ENCODE data around the gene CPNE8. TPM values are rescaled to one million over a fixed set of nuclear protein-coding genes. Genes with fewer than 3 reads are reported as not detected.

The CPNE8 gene
- total and polyA plus RNA-seq, 8 donors: 2.7 to 6.8 (median 5.1) TPM

GRCh38 chr12:38875586-38876228 is 29.7 kb downstream of the CPNE8 start:
- no peak for DNase-seq
- no peak for ATAC-seq

GRCh38 chr12:38872561-38872960 is 32.8 kb downstream of the CPNE8 start:
- H3K27ac ChIP-seq: no peak overlapping the region
- intact Hi-C loops (cut with DNase I): no loop called here
- H3K4me1 ChIP-seq: no peaks in the 10 kb centered on the region
- ATAC-seq (no peak), DNase-seq (no peak), FAIRE-seq (no peak)
- TF ChIP-seq CTCF (IDR thresholded peaks at IDR 0.05): no peak
- H3K27me3 ChIP-seq: no peaks in the 10 kb centered on the region
- no peak overlapping the region for H3K4me3 ChIP-seq
- H3K9me3 ChIP-seq: no peaks in the 10 kb centered on the region
- H3K36me3 ChIP-seq: no peaks in the 10 kb centered on the region

More at GRCh38 chr12:38875586-38876228, 29.7 kb downstream of the CPNE8 start:
- TF ChIP-seq CTCF (IDR thresholded peaks at IDR 0.05): no peak
- 56 to 72% methylated on average over 3 of the region's 3 CpGs for WGBS, 2 donors
- H3K36me3 ChIP-seq: no peaks in the 10 kb centered on the region
- H3K4me1 ChIP-seq: no peaks in the 10 kb centered on the region
- no peaks in the 10 kb centered on the region for H3K27me3 ChIP-seq
- FAIRE-seq: no peak
- H3K9me3 ChIP-seq: no peaks in the 10 kb centered on the region
- H3K4me3 ChIP-seq: no peak overlapping the region
- intact Hi-C loops (cut with DNase I): no loop called here
- H3K27ac ChIP-seq: no peak overlapping the region

GRCh38 chr12:38872156-38872555 is 33.2 kb downstream of the CPNE8 start:
- DNase-seq: no peak

GRCh38 chr12:38869036-38869435 is 36.4 kb downstream of the CPNE8 start:
- no peak for DNase-seq
- ATAC-seq: no peak
- no peaks in the 10 kb centered on the region for H3K36me3 ChIP-seq
- H3K4me1 ChIP-seq: no peaks in the 10 kb centered on the region
- H3K9me3 ChIP-seq: no peaks in the 10 kb centered on the region
- H3K27ac ChIP-seq: no peak overlapping the region
- H3K4me3 ChIP-seq: no peak overlapping the region
- no peaks in the 10 kb centered on the region for H3K27me3 ChIP-seq
- intact Hi-C loops (cut with DNase I): no loop called here
- no peak for FAIRE-seq
- TF ChIP-seq CTCF (IDR thresholded peaks at IDR 0.05): no peak

More at GRCh38 chr12:38872156-38872555, 33.2 kb downstream of the CPNE8 start:
- TF ChIP-seq CTCF (IDR thresholded peaks at IDR 0.05): no peak
- Histone ChIP-seq H3K4me3 (no peak overlapping the region), H3K9me3 (no peaks in the 10 kb centered on the region), H3K27ac (no peak overlapping the region), H3K27me3 (no peaks in the 10 kb centered on the region), H3K4me1 (no peaks in the 10 kb centered on the region), H3K36me3 (no peaks in the 10 kb centered on the region)
- intact Hi-C loops (cut with DNase I): no loop called here
- ATAC-seq: no peak
- WGBS, 2 donors: 52 to 64% methylated on average over 2 of the region's 2 CpGs
- FAIRE-seq: no peak

GRCh38 chr12:38850461-38850860 is 54.9 kb downstream of the CPNE8 start:
- H3K4me1 ChIP-seq: no peaks in the 10 kb centered on the region
- intact Hi-C loops (cut with DNase I): no loop called here
- no peak overlapping the region for H3K4me3 ChIP-seq
- DNase-seq (no peak), ATAC-seq (no peak), FAIRE-seq (no peak)
- TF ChIP-seq CTCF (IDR thresholded peaks at IDR 0.05): no peak
- H3K27ac ChIP-seq: no peak overlapping the region
- H3K9me3 ChIP-seq: no peaks in the 10 kb centered on the region
- H3K36me3 ChIP-seq: no peaks in the 10 kb centered on the region
- no peaks in the 10 kb centered on the region for H3K27me3 ChIP-seq
- whole genome bisulfite sequencing, 2 donors: 58 to 72% methylated on average over 1 of the region's 1 CpG
